Psoas muscle (tissue), 8 donors: Measurements from ENCODE around the gene MESP2. TPM values are rescaled to one million over a fixed set of nuclear protein-coding genes. Genes with fewer than 3 reads are reported as not detected.
A peak's percentile ranks its signal among the peaks of the same experiment; 100 is the strongest.

Source experiments
- ATAC-seq, 4 donors: fragments of 200-7000 bp; cut with Tn5 transposase; one replicate each; pipeline ENCODE4 v1.9.1; 2020; ENCODE audit warnings: moderate library complexity in 3 of 4, mild to moderate bottlenecking in 2 of 4
- DNase-seq, 2 donors: peaks; one replicate each; pipeline ENCODE4 v3.0.0-alpha.2; 2020
- H3K27ac ChIP-seq: fragments of 200-600 bp; one replicate; pipeline ENCODE4 v1.8.0; 2022
- H3K27me3 ChIP-seq, 3 donors: fragments of 200-600 bp in 1 of 3; one replicate each; pipeline versions ENCODE4 v1.6.1 to v1.8.0; 2013 to 2022; ENCODE audit warnings: low read length in 2 of 3, mild to moderate bottlenecking in 2 of 3, moderate library complexity in 1 of 3; ENCODE audit not compliant: insufficient read depth in 3 of 3
- H3K36me3 ChIP-seq, 2 donors: fragments of 200-600 bp in 1 of 2; one replicate each; pipeline versions ENCODE4 v1.6.1 to v1.8.0; 2013 to 2022; ENCODE audit warnings: low read depth in 1 of 2, mild to moderate bottlenecking in 1 of 2, moderate library complexity in 1 of 2; ENCODE audit not compliant: insufficient read depth in 1 of 2
- H3K4me1 ChIP-seq: fragments of 200-600 bp; one replicate; pipeline ENCODE4 v1.8.0; 2022
- H3K4me3 ChIP-seq: fragments of 200-600 bp; one replicate; pipeline ENCODE4 v1.8.0; 2022; ENCODE audit warnings: mild to moderate bottlenecking
- H3K9me3 ChIP-seq: fragments of 200-600 bp; one replicate; pipeline ENCODE4 v1.8.0; 2022
- WGBS, 3 donors: extraction: QIAGEN DNeasy Blood & Tissue Kit; methylation state at CpG; one replicate each; pipeline versions ENCODE4 v1.1.6 to v1.1.7; 2013; 5-methylcytosine and 5-hydroxymethylcytosine counted together
- intact Hi-C, 2 donors: fragments of 100-400 bp; cut with DNase I; formaldehyde crosslinking; loops; one replicate each; pipeline versions ENCODE4 v1.11.0 to v1.14.2; 2022
- polyA plus RNA-seq, 3 donors: library from polyadenylated mRNA; stranded (reverse); fragments of 200-250 nt; gene quantifications; one replicate each; pipeline ENCODE4 v1.2.3, GENCODE V29; 2013
- total RNA-seq, 4 donors: library from RNA; stranded (reverse); fragmentation: NEBNext Ultra II Directional in 2 of 4; extraction: Animal tissue kit (Norgen Biotek cat#: 25700) in 2 of 4; gene quantifications; one replicate each; pipeline versions ENCODE4 v1.2.1 to v1.2.4, GENCODE V29; 2021 to 2023
- TF ChIP-seq, protein P1 (sequence below): fragments of 200-600 bp; IDR thresholded peaks from one replicate; pipeline ENCODE4 v1.8.0; 2022; ENCODE audit warnings: antibody characterized with exemption
- donor health status: healthy with polysubstance abuse.
- donor health status: DM: no; HTN: no; CAD: no; lungs with moderate emphysema.
- donor health status: Bipolar disorder and iron deficiency.
- donor health status: healthy.
- donor health status: DM: yes; HTN: yes; CAD: no.
- donor health status: DM: no; HTN: no; CAD: no.
- donor health status: DM: no; HTN: no; CAD: no.
- donor health status: DM: yes; HTN: yes; CAD: no.

The MESP2 gene
- total and polyA plus RNA-seq, 7 donors, result 0.17 to 0.38 (median 0.20) TPM; not detected in 4

DNA sequence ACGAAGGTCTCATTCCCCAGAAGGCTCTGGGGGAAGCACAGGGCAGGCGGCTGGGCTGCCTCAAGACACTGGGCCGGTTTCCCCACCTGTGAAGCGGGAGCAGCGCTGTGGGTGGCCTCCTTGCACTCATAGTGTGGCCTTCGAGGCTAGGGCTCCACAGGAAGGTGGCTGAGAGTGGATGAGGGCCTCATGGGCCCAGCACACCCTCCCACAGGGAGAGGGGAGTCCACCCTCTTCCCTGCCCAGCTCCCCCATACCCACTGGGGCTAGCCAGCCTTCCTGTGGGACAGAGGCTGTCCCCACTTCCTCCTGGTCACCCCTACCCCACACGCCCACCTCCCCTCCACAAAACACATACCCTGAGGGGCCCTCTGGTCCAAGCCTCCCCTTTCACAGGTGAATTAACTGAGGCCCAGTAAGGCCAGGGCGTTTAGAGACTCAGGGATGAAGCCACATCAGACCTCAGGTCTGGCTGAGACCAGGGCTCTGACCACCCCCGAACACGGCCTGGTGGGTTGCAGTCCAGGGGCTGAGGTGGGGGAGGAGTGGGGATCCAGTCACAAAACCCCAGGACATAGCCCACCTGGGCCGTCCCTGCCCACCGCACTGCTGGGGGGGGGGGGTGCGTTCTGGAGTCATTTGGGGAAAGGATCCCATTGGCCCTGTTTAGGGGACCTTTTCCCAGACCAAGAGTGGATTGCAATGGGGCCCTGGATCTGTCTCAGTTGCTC lies 37.4 kb downstream of the MESP2 start:
- intact Hi-C loops, result no loop called here

DNA sequence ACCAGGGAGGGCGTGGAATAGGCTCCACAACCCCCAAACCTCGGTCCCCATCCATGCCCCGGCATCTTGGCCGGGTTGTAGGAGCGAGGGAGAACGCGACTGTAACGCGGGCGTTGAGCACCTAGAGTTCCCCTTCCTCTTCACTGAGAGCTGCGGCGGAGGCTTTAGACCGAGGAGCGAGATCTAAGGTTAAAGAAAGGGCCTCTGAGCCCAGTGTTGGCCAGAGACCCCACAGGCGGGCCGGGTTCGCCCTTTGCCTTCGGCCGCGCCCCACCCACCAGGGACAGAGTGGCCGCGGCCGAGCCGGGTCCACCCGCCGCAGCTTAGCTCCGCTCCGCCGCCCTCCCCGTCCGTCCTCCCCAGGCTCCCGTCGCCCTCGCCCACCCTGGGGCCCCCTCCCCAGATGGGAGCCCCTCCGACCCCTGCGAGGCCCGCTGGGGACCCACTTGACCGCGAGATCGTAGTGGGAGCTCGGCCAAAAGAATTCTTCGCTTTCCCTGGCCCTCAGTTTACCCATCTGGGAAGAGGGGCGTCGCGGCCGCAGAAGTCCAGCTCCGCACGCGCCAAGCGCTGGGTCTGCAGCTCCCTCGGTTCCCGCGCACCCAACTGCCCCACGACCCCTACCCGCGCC lies 38.1 kb downstream of the MESP2 start:
- WGBS, 3 donors, result 11 to 12% (median 12%) methylated on average over 39 to 56 of the region's 56 CpGs
- Histone ChIP-seq H3K36me3 (no peaks in the 10 kb centered on the region), H3K9me3 (no peaks in the 10 kb centered on the region), H3K27me3 (peaks cover 0 to 46% (median 9%) of the 10 kb centered on the region in 3 donors), H3K4me3 (peak overlapping the region; percentile 61), H3K27ac (no peak overlapping the region), H3K4me1 (no peaks in the 10 kb centered on the region)
- TF ChIP-seq, protein P1, sequence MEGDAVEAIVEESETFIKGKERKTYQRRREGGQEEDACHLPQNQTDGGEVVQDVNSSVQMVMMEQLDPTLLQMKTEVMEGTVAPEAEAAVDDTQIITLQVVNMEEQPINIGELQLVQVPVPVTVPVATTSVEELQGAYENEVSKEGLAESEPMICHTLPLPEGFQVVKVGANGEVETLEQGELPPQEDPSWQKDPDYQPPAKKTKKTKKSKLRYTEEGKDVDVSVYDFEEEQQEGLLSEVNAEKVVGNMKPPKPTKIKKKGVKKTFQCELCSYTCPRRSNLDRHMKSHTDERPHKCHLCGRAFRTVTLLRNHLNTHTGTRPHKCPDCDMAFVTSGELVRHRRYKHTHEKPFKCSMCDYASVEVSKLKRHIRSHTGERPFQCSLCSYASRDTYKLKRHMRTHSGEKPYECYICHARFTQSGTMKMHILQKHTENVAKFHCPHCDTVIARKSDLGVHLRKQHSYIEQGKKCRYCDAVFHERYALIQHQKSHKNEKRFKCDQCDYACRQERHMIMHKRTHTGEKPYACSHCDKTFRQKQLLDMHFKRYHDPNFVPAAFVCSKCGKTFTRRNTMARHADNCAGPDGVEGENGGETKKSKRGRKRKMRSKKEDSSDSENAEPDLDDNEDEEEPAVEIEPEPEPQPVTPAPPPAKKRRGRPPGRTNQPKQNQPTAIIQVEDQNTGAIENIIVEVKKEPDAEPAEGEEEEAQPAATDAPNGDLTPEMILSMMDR, result no peak
- ATAC-seq (peak in 2 of 4 donors; percentile 19 to 42), DNase-seq (peak in 1 of 2 donors; percentile 46)
- intact Hi-C loops, result no loop called here

More for the DNA sequence above, 37.4 kb downstream of the MESP2 start:
- ATAC-seq, result peak in 2 of 4 donors; percentile 14 to 17
- 77 to 83% (median 82%) methylated on average over 11 to 13 of the region's 13 CpGs for whole genome bisulfite sequencing, 3 donors
- Histone ChIP-seq H3K9me3 (no peaks in the 10 kb centered on the region), H3K36me3 (no peaks in the 10 kb centered on the region), H3K4me3 (peak overlapping the region; percentile 61), H3K27ac (no peak overlapping the region), H3K27me3 (peaks cover 0 to 42% (median 9%) of the 10 kb centered on the region in 3 donors), H3K4me1 (no peaks in the 10 kb centered on the region)
- TF ChIP-seq, protein P1, result no peak
- DNase-seq, result peak in 1 of 2 donors; percentile 31

DNA sequence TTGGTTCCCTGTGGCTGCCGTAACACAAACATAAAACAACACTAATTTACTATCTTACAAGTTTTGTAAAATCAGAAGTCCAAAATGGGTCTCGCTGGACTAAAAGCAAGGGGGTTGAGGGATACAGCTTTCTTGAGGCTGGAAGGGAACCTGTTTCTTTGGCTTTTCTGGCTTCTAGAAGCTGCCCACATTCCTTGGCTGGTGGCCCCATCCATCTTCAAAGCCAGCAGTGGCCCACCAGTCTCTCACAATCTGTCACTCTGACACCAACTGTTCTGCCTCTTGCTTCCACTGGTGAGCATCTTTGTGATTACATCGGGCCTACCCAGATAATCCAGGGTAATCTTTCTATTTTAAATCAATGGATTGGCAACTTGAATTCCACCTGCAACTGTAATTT lies 39.6 kb downstream of the MESP2 start:
- peaks cover 0 to 53% (median 9%) of the 10 kb centered on the region in 3 donors for H3K27me3 ChIP-seq
- 86 to 97% (median 95%) methylated on average over 3 of the region's 3 CpGs for WGBS, 3 donors
- ATAC-seq, result no peak

DNA sequence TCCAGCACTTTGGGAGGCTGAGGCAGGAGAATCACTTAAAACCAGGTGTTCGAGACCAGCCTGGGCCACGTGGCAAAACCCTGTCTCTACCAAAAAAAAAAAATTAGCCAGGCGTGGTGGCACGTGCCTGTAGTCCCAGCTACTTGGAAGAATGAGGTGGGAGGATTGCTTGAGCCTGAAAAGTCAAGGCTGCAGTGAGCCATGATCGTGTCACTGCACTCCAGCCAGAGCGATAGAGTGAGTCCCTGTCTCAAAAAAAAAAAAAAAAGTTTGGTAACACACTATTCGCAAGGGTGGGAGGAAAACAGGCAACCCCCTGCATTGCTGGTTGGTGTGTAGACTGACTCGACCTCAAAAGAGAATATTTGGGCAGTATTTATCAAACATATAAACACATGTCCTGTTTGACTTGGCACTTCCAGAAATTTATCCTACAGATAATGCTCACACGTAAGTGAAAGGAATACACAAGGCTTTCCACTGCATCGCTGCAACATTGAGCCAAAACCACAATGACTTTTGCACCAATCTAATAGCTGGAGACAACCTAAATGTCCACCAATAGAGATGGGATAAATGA lies 41.7 kb downstream of the MESP2 start:
- ATAC-seq (no peak), DNase-seq (no peak)
- H3K27ac ChIP-seq, result no peak overlapping the region
- intact Hi-C loops, result no loop called here
- H3K9me3 ChIP-seq, result no peaks in the 10 kb centered on the region
- no peaks in the 10 kb centered on the region for H3K4me1 ChIP-seq
- TF ChIP-seq, protein P1, result no peak
- no peak overlapping the region for H3K4me3 ChIP-seq
- peaks cover 0 to 67% (median 9%) of the 10 kb centered on the region in 3 donors for H3K27me3 ChIP-seq
- H3K36me3 ChIP-seq, result no peaks in the 10 kb centered on the region
- 53 to 65% (median 61%) methylated on average over 10 of the region's 10 CpGs for WGBS, 3 donors

More for the DNA sequence above, 39.6 kb downstream of the MESP2 start:
- Histone ChIP-seq H3K36me3 (no peaks in the 10 kb centered on the region), H3K4me1 (no peaks in the 10 kb centered on the region), H3K9me3 (no peaks in the 10 kb centered on the region), H3K4me3 (no peak overlapping the region), H3K27ac (no peak overlapping the region)
- TF ChIP-seq, protein P1, result no peak
- no peak for DNase-seq
- intact Hi-C loops, result no loop called here
